ENCODE measurements around the gene TFDP2. TPM values are rescaled to one million over a fixed set of nuclear protein-coding genes. Genes with fewer than 3 reads are reported as not detected.

TFDP2 gene
- total and polyA plus RNA-seq, 10 of the 15 experiments (the other 5 are each of a cell fraction or from before 2014, with no cell fraction given): 28.3 to 100 (median 49.7) TPM

DNA sequence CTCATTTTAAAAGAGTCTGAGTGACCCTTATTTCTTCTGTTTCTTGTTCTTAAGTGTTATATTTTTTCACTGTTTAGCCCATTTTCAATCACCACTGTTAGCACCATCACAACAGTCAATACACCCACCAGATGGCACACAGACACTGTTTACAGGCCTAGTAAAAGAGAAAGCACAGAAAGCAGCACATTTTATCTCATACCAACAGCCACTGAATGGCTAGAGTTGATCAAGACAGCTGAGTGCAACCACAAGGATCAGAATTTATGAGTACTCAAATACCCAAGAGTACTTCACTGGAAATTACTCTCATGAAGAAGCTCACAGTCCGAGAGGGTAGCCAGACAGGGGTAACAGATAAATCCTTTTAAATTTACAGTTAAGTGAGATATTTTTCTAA lies 127.0 kb downstream of the TFDP2 start (continued):
- TF ChIP-seq, protein P1, sequence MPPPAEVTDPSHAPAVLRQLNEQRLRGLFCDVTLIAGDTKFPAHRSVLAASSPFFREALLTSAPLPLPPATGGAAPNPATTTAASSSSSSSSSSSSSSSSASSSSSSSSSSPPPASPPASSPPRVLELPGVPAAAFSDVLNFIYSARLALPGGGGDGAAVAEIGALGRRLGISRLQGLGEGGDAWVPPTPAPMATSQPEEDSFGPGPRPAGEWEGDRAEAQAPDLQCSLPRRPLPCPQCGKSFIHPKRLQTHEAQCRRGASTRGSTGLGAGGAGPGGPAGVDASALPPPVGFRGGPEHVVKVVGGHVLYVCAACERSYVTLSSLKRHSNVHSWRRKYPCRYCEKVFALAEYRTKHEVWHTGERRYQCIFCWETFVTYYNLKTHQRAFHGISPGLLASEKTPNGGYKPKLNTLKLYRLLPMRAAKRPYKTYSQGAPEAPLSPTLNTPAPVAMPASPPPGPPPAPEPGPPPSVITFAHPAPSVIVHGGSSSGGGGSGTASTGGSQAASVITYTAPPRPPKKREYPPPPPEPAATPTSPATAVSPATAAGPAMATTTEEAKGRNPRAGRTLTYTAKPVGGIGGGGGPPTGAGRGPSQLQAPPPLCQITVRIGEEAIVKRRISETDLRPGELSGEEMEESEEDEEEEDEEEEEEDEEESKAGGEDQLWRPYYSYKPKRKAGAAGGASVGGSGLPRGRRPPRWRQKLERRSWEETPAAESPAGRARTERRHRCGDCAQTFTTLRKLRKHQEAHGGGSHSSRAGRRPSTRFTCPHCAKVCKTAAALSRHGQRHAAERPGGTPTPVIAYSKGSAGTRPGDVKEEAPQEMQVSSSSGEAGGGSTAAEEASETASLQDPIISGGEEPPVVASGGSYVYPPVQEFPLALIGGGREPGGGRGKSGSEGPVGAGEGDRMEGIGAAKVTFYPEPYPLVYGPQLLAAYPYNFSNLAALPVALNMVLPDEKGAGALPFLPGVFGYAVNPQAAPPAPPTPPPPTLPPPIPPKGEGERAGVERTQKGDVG (CRISPR knock-in tag; IDR thresholded peaks at IDR 0.05): no peak
- TF ChIP-seq ATF7 (IDR thresholded peaks at IDR 0.05; ENCODE audit: low read depth): no peak
- TF ChIP-seq CBX5 (IDR thresholded peaks at IDR 0.05; ENCODE audit: low read depth): no peak
- TF ChIP-seq KDM1A (IDR thresholded peaks at IDR 0.05; ENCODE audit: borderline replicate concordance): no peak
- TF ChIP-seq POU2F2 (IDR thresholded peaks at IDR 0.05; ENCODE audit: borderline replicate concordance, low read depth, low read length): no peak
- TF ChIP-seq, protein P2, sequence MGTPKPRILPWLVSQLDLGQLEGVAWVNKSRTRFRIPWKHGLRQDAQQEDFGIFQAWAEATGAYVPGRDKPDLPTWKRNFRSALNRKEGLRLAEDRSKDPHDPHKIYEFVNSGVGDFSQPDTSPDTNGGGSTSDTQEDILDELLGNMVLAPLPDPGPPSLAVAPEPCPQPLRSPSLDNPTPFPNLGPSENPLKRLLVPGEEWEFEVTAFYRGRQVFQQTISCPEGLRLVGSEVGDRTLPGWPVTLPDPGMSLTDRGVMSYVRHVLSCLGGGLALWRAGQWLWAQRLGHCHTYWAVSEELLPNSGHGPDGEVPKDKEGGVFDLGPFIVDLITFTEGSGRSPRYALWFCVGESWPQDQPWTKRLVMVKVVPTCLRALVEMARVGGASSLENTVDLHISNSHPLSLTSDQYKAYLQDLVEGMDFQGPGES (IDR thresholded peaks at IDR 0.05): no peak
- TF ChIP-seq ZNF217 (IDR thresholded peaks at IDR 0.05): no peak
- no peak for TF ChIP-seq MTA3 (IDR thresholded peaks at IDR 0.05; ENCODE audit: borderline replicate concordance, low read length)
- TF ChIP-seq CHD2 (IDR thresholded peaks at IDR 0.05; ENCODE audit: borderline replicate concordance, low read depth, low read length): no peak
- TF ChIP-seq, protein P3, sequence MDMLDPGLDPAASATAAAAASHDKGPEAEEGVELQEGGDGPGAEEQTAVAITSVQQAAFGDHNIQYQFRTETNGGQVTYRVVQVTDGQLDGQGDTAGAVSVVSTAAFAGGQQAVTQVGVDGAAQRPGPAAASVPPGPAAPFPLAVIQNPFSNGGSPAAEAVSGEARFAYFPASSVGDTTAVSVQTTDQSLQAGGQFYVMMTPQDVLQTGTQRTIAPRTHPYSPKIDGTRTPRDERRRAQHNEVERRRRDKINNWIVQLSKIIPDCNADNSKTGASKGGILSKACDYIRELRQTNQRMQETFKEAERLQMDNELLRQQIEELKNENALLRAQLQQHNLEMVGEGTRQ (IDR thresholded peaks at IDR 0.05; ENCODE audit: borderline replicate concordance, low read depth, low read length): no peak
- TF ChIP-seq SMARCA5 (IDR thresholded peaks at IDR 0.05): peak; percentile 58; the same call in 1 of the 2 replicates
- TF ChIP-seq, protein P4, sequence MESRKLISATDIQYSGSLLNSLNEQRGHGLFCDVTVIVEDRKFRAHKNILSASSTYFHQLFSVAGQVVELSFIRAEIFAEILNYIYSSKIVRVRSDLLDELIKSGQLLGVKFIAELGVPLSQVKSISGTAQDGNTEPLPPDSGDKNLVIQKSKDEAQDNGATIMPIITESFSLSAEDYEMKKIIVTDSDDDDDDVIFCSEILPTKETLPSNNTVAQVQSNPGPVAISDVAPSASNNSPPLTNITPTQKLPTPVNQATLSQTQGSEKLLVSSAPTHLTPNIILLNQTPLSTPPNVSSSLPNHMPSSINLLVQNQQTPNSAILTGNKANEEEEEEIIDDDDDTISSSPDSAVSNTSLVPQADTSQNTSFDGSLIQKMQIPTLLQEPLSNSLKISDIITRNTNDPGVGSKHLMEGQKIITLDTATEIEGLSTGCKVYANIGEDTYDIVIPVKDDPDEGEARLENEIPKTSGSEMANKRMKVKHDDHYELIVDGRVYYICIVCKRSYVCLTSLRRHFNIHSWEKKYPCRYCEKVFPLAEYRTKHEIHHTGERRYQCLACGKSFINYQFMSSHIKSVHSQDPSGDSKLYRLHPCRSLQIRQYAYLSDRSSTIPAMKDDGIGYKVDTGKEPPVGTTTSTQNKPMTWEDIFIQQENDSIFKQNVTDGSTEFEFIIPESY (IDR thresholded peaks at IDR 0.05): no peak
- no peak for TF ChIP-seq GATAD2B (conservative IDR thresholded peaks at IDR 0.05; ENCODE audit: low read depth)
- TF ChIP-seq IKZF2 (IDR thresholded peaks at IDR 0.05): no peak
